Duodenal mucosa (tissue), 2 donors: ENCODE results near the gene DHRSX.

Experiments used
- H3K27ac ChIP-seq: one replicate; pipeline ENCODE4 v1.7.0; 2013; ENCODE audit warnings: low read depth, low read length
- H3K27me3 ChIP-seq, 2 donors: one replicate each; pipeline ENCODE4 v1.7.0; 2013; ENCODE audit warnings: low read length in 2 of 2, control low read depth in 1 of 2; ENCODE audit not compliant: insufficient read depth in 2 of 2, control insufficient read depth in 1 of 2
- H3K36me3 ChIP-seq, 2 donors: one replicate each; pipeline ENCODE4 v1.7.0; 2013; ENCODE audit warnings: low read length in 2 of 2, control low read depth in 1 of 2; ENCODE audit not compliant: insufficient read depth in 2 of 2, control insufficient read depth in 1 of 2
- H3K4me1 ChIP-seq, 2 donors: one replicate each; pipeline ENCODE4 v1.7.0; 2013; ENCODE audit warnings: low read length in 2 of 2, control low read depth in 1 of 2; ENCODE audit not compliant: insufficient read depth in 2 of 2, control insufficient read depth in 1 of 2
- H3K4me3 ChIP-seq, 2 donors: one replicate each; pipeline ENCODE4 v1.7.0; 2013; ENCODE audit warnings: low read length in 2 of 2, low read depth in 1 of 2
- H3K9ac ChIP-seq, 2 donors: one replicate each; pipeline ENCODE4 v1.7.0; 2013; ENCODE audit warnings: low read length in 2 of 2, low read depth in 1 of 2
- H3K9me3 ChIP-seq, 2 donors: one replicate each; pipeline ENCODE4 v1.7.0; 2013; ENCODE audit warnings: low read length in 2 of 2, control low read depth in 1 of 2; ENCODE audit not compliant: control insufficient read depth in 1 of 2

DHRSX gene

GRCh38 chrX:2192584-2193272 lies 308.0 kb downstream of the DHRSX start:
- H3K4me1 ChIP-seq: no peaks in the 10 kb centered on the region
- H3K9me3 ChIP-seq: peaks cover 2 to 4% of the 10 kb centered on the region in 2 donors
- H3K27me3 ChIP-seq: no peaks in the 10 kb centered on the region
- H3K36me3 ChIP-seq: no peaks in the 10 kb centered on the region
- H3K9ac ChIP-seq: no peak overlapping the region
- no peak overlapping the region for H3K4me3 ChIP-seq
- no peak overlapping the region for H3K27ac ChIP-seq

GRCh38 chrX:2188840-2189239 lies 311.9 kb downstream of the DHRSX start:
- Histone ChIP-seq H3K4me1 (no peaks in the 10 kb centered on the region), H3K9me3 (peaks cover 12 to 14% of the 10 kb centered on the region in 2 donors), H3K36me3 (no peaks in the 10 kb centered on the region), H3K4me3 (no peak overlapping the region), H3K27ac (no peak overlapping the region), H3K9ac (no peak overlapping the region), H3K27me3 (no peaks in the 10 kb centered on the region)

GRCh38 chrX:2188330-2188792 lies 312.4 kb downstream of the DHRSX start:
- Histone ChIP-seq H3K27ac (no peak overlapping the region), H3K9me3 (peaks cover 12 to 14% of the 10 kb centered on the region in 2 donors), H3K9ac (no peak overlapping the region), H3K4me1 (no peaks in the 10 kb centered on the region), H3K36me3 (no peaks in the 10 kb centered on the region), H3K27me3 (no peaks in the 10 kb centered on the region), H3K4me3 (no peak overlapping the region)

- no peak overlapping the region for H3K4me3 ChIP-seq
- H3K9ac ChIP-seq: no peak overlapping the region
- no peaks in the 10 kb centered on the region for H3K36me3 ChIP-seq
- peaks cover 12 to 14% of the 10 kb centered on the region in 2 donors for H3K9me3 ChIP-seq
- no peaks in the 10 kb centered on the region for H3K27me3 ChIP-seq
- no peak overlapping the region for H3K27ac ChIP-seq
- H3K4me1 ChIP-seq: no peaks in the 10 kb centered on the region
Observed at GRCh38 chrX:2187352-2188115, 313.2 kb downstream of the DHRSX start.

- Histone ChIP-seq H3K4me1 (no peaks in the 10 kb centered on the region), H3K27me3 (no peaks in the 10 kb centered on the region), H3K9me3 (peaks cover 12 to 14% of the 10 kb centered on the region in 2 donors), H3K4me3 (no peak overlapping the region), H3K27ac (no peak overlapping the region), H3K9ac (no peak overlapping the region), H3K36me3 (no peaks in the 10 kb centered on the region)
Observed at GRCh38 chrX:2185341-2186082, 315.3 kb downstream of the DHRSX start.

GRCh38 chrX:2184089-2184488 lies 316.7 kb downstream of the DHRSX start:
- Histone ChIP-seq H3K36me3 (no peaks in the 10 kb centered on the region), H3K4me1 (no peaks in the 10 kb centered on the region), H3K27ac (no peak overlapping the region), H3K9ac (no peak overlapping the region), H3K27me3 (no peaks in the 10 kb centered on the region), H3K9me3 (peaks cover 8 to 14% of the 10 kb centered on the region in 2 donors), H3K4me3 (no peak overlapping the region)

- Histone ChIP-seq H3K27me3 (no peaks in the 10 kb centered on the region), H3K36me3 (no peaks in the 10 kb centered on the region), H3K4me1 (no peaks in the 10 kb centered on the region), H3K9ac (no peak overlapping the region), H3K9me3 (peaks cover 8 to 14% of the 10 kb centered on the region in 2 donors), H3K4me3 (no peak overlapping the region), H3K27ac (no peak overlapping the region)
Observed at GRCh38 chrX:2183193-2183725, 317.5 kb downstream of the DHRSX start.

- H3K4me1 ChIP-seq: no peaks in the 10 kb centered on the region
- H3K36me3 ChIP-seq: no peaks in the 10 kb centered on the region
- H3K27me3 ChIP-seq: no peaks in the 10 kb centered on the region
- no peak overlapping the region for H3K9ac ChIP-seq
- no peak overlapping the region for H3K4me3 ChIP-seq
- no peak overlapping the region for H3K27ac ChIP-seq
- peaks cover 0 to 7% of the 10 kb centered on the region in 2 donors for H3K9me3 ChIP-seq
Observed at GRCh38 chrX:2177541-2177940, 323.2 kb downstream of the DHRSX start.

- H3K9me3 ChIP-seq: peaks cover 0 to 7% of the 10 kb centered on the region in 2 donors
- no peak overlapping the region for H3K27ac ChIP-seq
- H3K4me3 ChIP-seq: no peak overlapping the region
- no peak overlapping the region for H3K9ac ChIP-seq
- H3K36me3 ChIP-seq: no peaks in the 10 kb centered on the region
- H3K4me1 ChIP-seq: no peaks in the 10 kb centered on the region
- no peaks in the 10 kb centered on the region for H3K27me3 ChIP-seq
Observed at GRCh38 chrX:2176733-2177132, 324.0 kb downstream of the DHRSX start.

- Histone ChIP-seq H3K9me3 (peaks cover 0 to 7% of the 10 kb centered on the region in 2 donors), H3K36me3 (no peaks in the 10 kb centered on the region), H3K4me3 (no peak overlapping the region), H3K9ac (no peak overlapping the region), H3K27me3 (no peaks in the 10 kb centered on the region), H3K27ac (no peak overlapping the region), H3K4me1 (no peaks in the 10 kb centered on the region)
Observed at GRCh38 chrX:2176274-2176673, 324.5 kb downstream of the DHRSX start.
